HG03457 (cell line): Measurements from ENCODE around the gene DNAJC11.
"Not testable (repeated sequence)": the region's sequence is repeated elsewhere in the genome, so short reads cannot be mapped to it uniquely, and the experiment has no call there.

Experiments used
- ATAC-seq: cut with Tn5 transposase; IDR thresholded peaks from one replicate; pipeline ENCODE4 v1.9.1; 2021; ENCODE audit warnings: moderate number of reproducible peaks; ENCODE audit not compliant: unreplicated experiment

DNAJC11 gene

GRCh38 chr1:6701437-6702153 lies at the start of gene DNAJC11:
TSS of gene DNAJC11 (minus strand) at chr1:6701816. CDS start at chr1:6701800, 16 bp downstream.
- ATAC-seq: peak; percentile 69

GRCh38 chr1:6750490-6750889 lies 48.9 kb upstream of the DNAJC11 start:
- no peak for ATAC-seq

- no peak for ATAC-seq
Observed at GRCh38 chr1:6747674-6748073, 46.1 kb upstream of the DNAJC11 start.

- ATAC-seq: no peak
Observed at GRCh38 chr1:6745073-6745472, 43.5 kb upstream of the DNAJC11 start.

GRCh38 chr1:6743189-6744101 lies 41.8 kb upstream of the DNAJC11 start:
- no peak for ATAC-seq

- not testable (repeated sequence) for ATAC-seq
Observed at GRCh38 chr1:6742676-6743188, 41.1 kb upstream of the DNAJC11 start.

GRCh38 chr1:6738987-6739676 lies 37.5 kb upstream of the DNAJC11 start:
- ATAC-seq: no peak

- ATAC-seq: no peak
Observed at GRCh38 chr1:6732942-6733341, 31.3 kb upstream of the DNAJC11 start.

GRCh38 chr1:6731905-6732304 lies 30.3 kb upstream of the DNAJC11 start:
- no peak for ATAC-seq

GRCh38 chr1:6730880-6731279 lies 29.3 kb upstream of the DNAJC11 start:
- no peak for ATAC-seq

GRCh38 chr1:6730473-6730872 lies 28.9 kb upstream of the DNAJC11 start:
- ATAC-seq: no peak

- no peak for ATAC-seq
Observed at GRCh38 chr1:6727535-6727934, 25.9 kb upstream of the DNAJC11 start.

GRCh38 chr1:6726253-6726652 lies 24.6 kb upstream of the DNAJC11 start:
- no peak for ATAC-seq

- no peak for ATAC-seq
Observed at GRCh38 chr1:6724517-6725141, 23.0 kb upstream of the DNAJC11 start.

- no peak for ATAC-seq
Observed at GRCh38 chr1:6723621-6724428, 22.2 kb upstream of the DNAJC11 start.

- ATAC-seq: no peak
Observed at GRCh38 chr1:6711174-6711573, 9.6 kb upstream of the DNAJC11 start.

GRCh38 chr1:6704746-6705145 lies 3.1 kb upstream of the DNAJC11 start:
- ATAC-seq: no peak

- ATAC-seq: no peak
Observed at GRCh38 chr1:6703016-6703415, 1.4 kb upstream of the DNAJC11 start.

GRCh38 chr1:6700853-6701436 lies 671 bp downstream of the DNAJC11 start:
- ATAC-seq: peak; percentile 14

- ATAC-seq: not testable (repeated sequence)
Observed at GRCh38 chr1:6699915-6700314, 1.7 kb downstream of the DNAJC11 start.
